Activated B cell treated with CpG ODN at 0.5 μM for 24 hours (primary cell): Measurements from ENCODE around the gene ZPBP2. TPM values are rescaled to one million over a fixed set of nuclear protein-coding genes. Genes with fewer than 3 reads are reported as not detected.
"Not testable (repeated sequence)": the region's sequence is repeated elsewhere in the genome, so short reads cannot be mapped to it uniquely, and the experiment has no call there.

ENCODE experiments used
- ATAC-seq: fragments of 200-7000 bp; cut with Tn5 transposase; one replicate; pipeline ENCODE4 v1.10.0; 2021; ENCODE audit warnings: low read depth, mild to moderate bottlenecking, moderate library complexity
- CTCF ChIA-PET: fragments of 350-600 bp; sonication (Branson Sonifier 250); formaldehyde crosslinking; loops from one replicate; lab custom pipeline; 2021; ENCODE audit warnings: antibody characterized with exemption; lab: Charles Lee
- POLR2A ChIA-PET: fragments of 350-600 bp; sonication (Branson Sonifier 250); formaldehyde crosslinking; loops from one replicate; lab custom pipeline; 2021; ENCODE audit warnings: antibody characterized with exemption; lab: Charles Lee
- DNase-seq: peaks from one replicate; pipeline ENCODE4 v3.0.0; 2022
- H3K27ac Mint-ChIP-seq: one replicate; pipeline ENCODE4 v1.8.0; 2020; ENCODE audit warnings: mixed read lengths
- H3K27me3 Mint-ChIP-seq: one replicate; pipeline ENCODE4 v1.8.0; 2021; ENCODE audit warnings: mixed read lengths
- H3K36me3 Mint-ChIP-seq: one replicate; pipeline ENCODE4 v1.8.0; 2021; ENCODE audit warnings: low read depth, mixed read lengths
- H3K4me1 Mint-ChIP-seq: one replicate; pipeline ENCODE4 v1.8.0; 2021; ENCODE audit warnings: mixed read lengths
- H3K4me3 Mint-ChIP-seq: one replicate; pipeline ENCODE4 v1.8.0; 2020; ENCODE audit warnings: mild to moderate bottlenecking, mixed read lengths
- H3K9me3 Mint-ChIP-seq: one replicate; pipeline ENCODE4 v1.8.0; 2020; ENCODE audit warnings: mixed read lengths
- CTCF ChIP-seq: fragments of 200-600 bp; IDR thresholded peaks from one replicate; pipeline ENCODE4 v1.8.0; 2022; ENCODE audit warnings: antibody characterized with exemption, mild to moderate bottlenecking
- intact Hi-C: fragments of 100-400 bp; cut with micrococcal nuclease; formaldehyde crosslinking; loops from one replicate; pipeline ENCODE4 v1.15.1; 2024
- total RNA-seq: library from RNA; stranded (reverse); gene quantifications from 2 replicates; pipeline ENCODE4 v1.2.3, GENCODE V29; 2022

Gene ZPBP2
- total RNA-seq, 1 donor from 2014 or later, result 1.2 TPM

- POLR2A ChIA-PET, result no interaction called here
- H3K4me3 Mint-ChIP-seq, result no peak overlapping the region
- CTCF ChIA-PET, result no interaction called here
- no peak for DNase-seq
- H3K36me3 Mint-ChIP-seq, result no peaks in the 10 kb centered on the region
- no peak for TF ChIP-seq CTCF
- H3K27me3 Mint-ChIP-seq, result no peaks in the 10 kb centered on the region
- intact Hi-C loops, result no loop called here
- ATAC-seq, result no peak
- no peaks in the 10 kb centered on the region for H3K9me3 Mint-ChIP-seq
- H3K27ac Mint-ChIP-seq, result no peak overlapping the region
- peaks cover 8% of the 10 kb centered on the region for H3K4me1 Mint-ChIP-seq
Measured at GRCh38 chr17:39889200-39889599, 21.2 kb downstream of the ZPBP2 start.

DNA sequence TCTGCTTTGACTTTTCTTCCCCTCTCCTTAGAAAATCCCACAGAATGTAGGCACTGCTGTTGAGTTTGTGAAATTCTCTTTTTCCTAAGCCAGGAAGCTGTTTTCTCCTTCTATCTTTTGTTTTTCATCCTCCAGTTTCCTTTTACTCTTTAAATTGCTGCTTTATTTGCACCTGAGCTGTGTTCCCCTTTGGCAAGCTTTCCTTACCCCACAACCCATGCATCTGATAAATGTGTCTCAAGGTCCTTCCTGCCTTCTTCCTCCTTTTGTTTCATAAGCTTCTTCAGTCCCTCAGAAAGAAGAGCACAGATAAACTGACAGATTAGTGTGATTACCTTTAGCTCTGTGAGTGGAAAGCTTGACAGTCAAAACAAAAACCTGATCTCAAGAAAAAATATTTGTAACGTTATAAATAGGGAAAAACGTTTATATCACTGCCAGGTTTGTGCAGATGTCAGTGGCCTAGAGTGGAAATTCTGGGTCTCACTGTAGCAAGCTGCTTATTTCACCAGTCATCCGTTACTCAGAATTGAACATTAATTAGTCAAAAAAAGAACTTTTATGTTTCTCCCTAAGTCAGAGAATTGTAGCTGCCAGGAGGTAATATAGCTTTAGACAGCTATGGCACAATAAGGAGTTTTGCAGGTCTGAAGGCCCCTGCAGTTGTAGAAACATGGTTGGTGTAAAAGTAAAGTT is 26.8 kb downstream of the ZPBP2 start:
- CTCF ChIA-PET, result interaction anchor here (0.6 to 1.0 kb wide), 2 partner anchors 271 to 1906 kb away, joined by 3 read pairs; no protein-coding TSS in a partner anchor
- intact Hi-C loops, result no loop called here
- DNase-seq, result no peak
- POLR2A ChIA-PET, result no interaction called here
- ATAC-seq, result no peak
- TF ChIP-seq CTCF, result no peak
- no peaks in the 10 kb centered on the region for H3K27me3 Mint-ChIP-seq
- peaks cover 13% of the 10 kb centered on the region for H3K4me1 Mint-ChIP-seq
- H3K9me3 Mint-ChIP-seq, result no peaks in the 10 kb centered on the region
- H3K36me3 Mint-ChIP-seq, result no peaks in the 10 kb centered on the region
- H3K27ac Mint-ChIP-seq, result peak overlapping the region; percentile 47
- H3K4me3 Mint-ChIP-seq, result no peak overlapping the region

- intact Hi-C loops, result no loop called here
- H3K27me3 Mint-ChIP-seq, result no peaks in the 10 kb centered on the region
- H3K4me1 Mint-ChIP-seq, result peaks cover 11% of the 10 kb centered on the region
- H3K9me3 Mint-ChIP-seq, result no peaks in the 10 kb centered on the region
- no peak overlapping the region for H3K27ac Mint-ChIP-seq
- POLR2A ChIA-PET, result interaction anchor here (0.7 kb wide), 1 partner anchor 29 kb away, joined by 3 read pairs; the partner anchor contains the start of genes LRRC3C and ORMDL3
- no peak for DNase-seq
- H3K36me3 Mint-ChIP-seq, result no peaks in the 10 kb centered on the region
- CTCF ChIA-PET, result interaction anchor here (0.6 kb wide), 1 partner anchor 286 kb away, joined by 4 read pairs; no protein-coding TSS in a partner anchor
- TF ChIP-seq CTCF, result no peak
- H3K4me3 Mint-ChIP-seq, result no peak overlapping the region
- ATAC-seq, result no peak
Measured at GRCh38 chr17:39898088-39898487, 30.1 kb downstream of the ZPBP2 start.

- CTCF ChIA-PET, result no interaction called here
Measured at GRCh38 chr17:39899215-39899614, 31.2 kb downstream of the ZPBP2 start.

GRCh38 chr17:39902027-39902426 is 34.0 kb downstream of the ZPBP2 start:
- ATAC-seq, DNase-seq, H3K27me3 Mint-ChIP-seq, H3K27ac Mint-ChIP-seq, H3K4me1 Mint-ChIP-seq, intact Hi-C loops, CTCF ChIA-PET, POLR2A ChIA-PET, H3K9me3 Mint-ChIP-seq, H3K4me3 Mint-ChIP-seq: not testable (repeated sequence)
- peaks cover 15% of the 10 kb centered on the region for H3K36me3 Mint-ChIP-seq

More at GRCh38 chr17:39899215-39899614, 31.2 kb downstream of the ZPBP2 start:
- ATAC-seq (no peak), DNase-seq (no peak)
- POLR2A ChIA-PET, result no interaction called here
- Mint-ChIP-seq H3K36me3 (no peaks in the 10 kb centered on the region), H3K27ac (no peak overlapping the region), H3K27me3 (no peaks in the 10 kb centered on the region), H3K9me3 (no peaks in the 10 kb centered on the region), H3K4me1 (peaks cover 14% of the 10 kb centered on the region), H3K4me3 (no peak overlapping the region)
- intact Hi-C loops, result no loop called here
- TF ChIP-seq CTCF, result no peak
